ENCODE results near the gene LRRC36.

DNA sequence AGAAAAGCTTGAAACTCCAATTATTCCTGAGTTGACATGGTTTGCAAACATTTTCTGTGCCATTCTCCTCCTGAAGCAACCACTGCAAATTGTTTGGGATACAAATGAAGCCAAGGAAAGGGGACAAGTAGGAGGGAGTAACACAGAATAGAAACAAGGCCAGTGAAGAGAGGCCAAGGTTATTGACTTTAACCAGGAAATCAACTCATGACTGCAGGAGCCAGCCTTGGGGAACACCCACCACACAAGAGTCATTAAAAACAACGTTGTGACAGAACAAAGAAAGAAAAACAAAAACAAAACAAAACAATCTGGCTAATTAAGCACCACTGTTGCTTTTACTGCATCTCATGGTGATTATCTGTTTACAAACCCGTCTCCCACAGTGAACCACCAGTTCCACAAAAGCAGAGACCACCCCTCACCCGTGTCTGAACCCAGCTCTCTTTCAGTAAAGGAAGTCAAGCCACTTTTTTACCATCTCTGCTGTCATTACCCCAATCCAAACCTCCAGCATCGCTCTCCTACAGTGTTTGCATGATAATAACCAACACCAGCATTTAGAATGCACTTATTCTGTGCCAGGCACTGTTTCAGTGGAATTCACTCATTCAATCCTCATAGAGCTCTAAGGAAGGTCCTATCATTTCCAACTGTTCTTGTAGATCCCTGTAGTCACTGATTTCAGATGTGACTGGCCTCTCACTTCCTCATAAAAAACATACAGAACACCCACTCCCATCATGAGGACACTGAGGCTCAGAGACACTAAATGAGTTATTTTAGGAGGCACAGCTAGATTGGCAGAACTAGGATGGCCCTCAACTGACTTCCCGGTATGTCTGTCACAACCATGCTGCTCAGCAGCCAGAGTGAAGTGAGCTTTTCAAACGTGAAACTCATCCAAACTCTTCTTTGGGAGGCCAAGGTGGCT, 87.6 kb downstream of the LRRC36 start:
- TF ChIP-seq POLR2A (IDR thresholded peaks at IDR 0.05) (no peak), POLR2AphosphoS5 (IDR thresholded peaks at IDR 0.05) (no peak), EP300 (IDR thresholded peaks at IDR 0.05) (no peak)
- TF ChIP-seq, protein P1, sequence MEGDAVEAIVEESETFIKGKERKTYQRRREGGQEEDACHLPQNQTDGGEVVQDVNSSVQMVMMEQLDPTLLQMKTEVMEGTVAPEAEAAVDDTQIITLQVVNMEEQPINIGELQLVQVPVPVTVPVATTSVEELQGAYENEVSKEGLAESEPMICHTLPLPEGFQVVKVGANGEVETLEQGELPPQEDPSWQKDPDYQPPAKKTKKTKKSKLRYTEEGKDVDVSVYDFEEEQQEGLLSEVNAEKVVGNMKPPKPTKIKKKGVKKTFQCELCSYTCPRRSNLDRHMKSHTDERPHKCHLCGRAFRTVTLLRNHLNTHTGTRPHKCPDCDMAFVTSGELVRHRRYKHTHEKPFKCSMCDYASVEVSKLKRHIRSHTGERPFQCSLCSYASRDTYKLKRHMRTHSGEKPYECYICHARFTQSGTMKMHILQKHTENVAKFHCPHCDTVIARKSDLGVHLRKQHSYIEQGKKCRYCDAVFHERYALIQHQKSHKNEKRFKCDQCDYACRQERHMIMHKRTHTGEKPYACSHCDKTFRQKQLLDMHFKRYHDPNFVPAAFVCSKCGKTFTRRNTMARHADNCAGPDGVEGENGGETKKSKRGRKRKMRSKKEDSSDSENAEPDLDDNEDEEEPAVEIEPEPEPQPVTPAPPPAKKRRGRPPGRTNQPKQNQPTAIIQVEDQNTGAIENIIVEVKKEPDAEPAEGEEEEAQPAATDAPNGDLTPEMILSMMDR (IDR thresholded peaks at IDR 0.05), result no peak
